CD4-positive, alpha-beta memory T cell (primary cell): Measurements from ENCODE around the gene ZC3HAV1L. TPM values are rescaled to one million over a fixed set of nuclear protein-coding genes. Genes with fewer than 3 reads are reported as not detected.
A peak's percentile ranks its signal among the peaks of the same experiment; 100 is the strongest.
"Not testable (repeated sequence)": the region's sequence is repeated elsewhere in the genome, so short reads cannot be mapped to it uniquely, and the experiment has no call there.

Experiments
- CTCF ChIA-PET: fragments of 350-600 bp; sonication (Branson Sonifier 250); formaldehyde crosslinking; loops from one replicate; lab custom pipeline; 2021; ENCODE audit warnings: inconsistent platforms; ENCODE audit not compliant: partially characterized antibody; lab: Charles Lee
- POLR2A ChIA-PET: fragments of 350-600 bp; sonication (Branson Sonifier 250); formaldehyde crosslinking; loops from one replicate; lab custom pipeline; 2021; ENCODE audit not compliant: partially characterized antibody; lab: Charles Lee
- DNase-seq, 5 donors: peaks; one replicate each; pipeline versions ENCODE4 v3.0.0 to v3.0.0-alpha.2; 2020 to 2022; ENCODE audit warnings: mixed read lengths in 1 of 5
- H3K27ac ChIP-seq: one replicate; pipeline ENCODE4 v1.7.0; 2013; ENCODE audit warnings: low read depth, low read length
- H3K27me3 ChIP-seq: 2 replicates; pipeline ENCODE4 v1.7.0; 2013; ENCODE audit warnings: mild to moderate bottlenecking, low read length, moderate library complexity; ENCODE audit not compliant: insufficient read depth
- H3K36me3 ChIP-seq: 2 replicates; pipeline ENCODE4 v1.7.0; 2013; ENCODE audit warnings: mild to moderate bottlenecking, low read length, moderate library complexity; ENCODE audit not compliant: insufficient read depth
- H3K4me1 ChIP-seq: 2 replicates; pipeline ENCODE4 v1.7.0; 2013; ENCODE audit warnings: mild to moderate bottlenecking, low read length, moderate library complexity; ENCODE audit not compliant: insufficient read depth
- H3K4me3 ChIP-seq, 2 donors: one replicate each; pipeline ENCODE4 v1.7.0; 2013; ENCODE audit warnings: low read length in 2 of 2, mild to moderate bottlenecking in 1 of 2
- H3K9me3 ChIP-seq, 2 donors: one replicate each; pipeline ENCODE4 v1.7.0; 2013; ENCODE audit warnings: low read length in 2 of 2, control low read depth in 1 of 2; ENCODE audit not compliant: control insufficient read depth in 1 of 2
- H3K27ac Mint-ChIP-seq, 7 donors: one replicate each; pipeline ENCODE4 v1.8.0; 2020 to 2021; ENCODE audit warnings: mixed read lengths in 7 of 7, mild to moderate bottlenecking in 6 of 7, inconsistent platforms in 3 of 7, moderate library complexity in 3 of 7
- H3K27me3 Mint-ChIP-seq, 2 donors: one replicate each; pipeline ENCODE4 v1.8.0; 2020 to 2021; ENCODE audit warnings: mixed read lengths in 2 of 2
- H3K36me3 Mint-ChIP-seq, 2 donors: one replicate each; pipeline ENCODE4 v1.8.0; 2020 to 2021; ENCODE audit warnings: mixed read lengths in 2 of 2, inconsistent platforms in 1 of 2, mild to moderate bottlenecking in 1 of 2
- H3K4me1 Mint-ChIP-seq, 4 donors: one replicate each; pipeline ENCODE4 v1.8.0; 2020 to 2021; ENCODE audit warnings: mixed read lengths in 4 of 4, mild to moderate bottlenecking in 1 of 4
- H3K4me3 Mint-ChIP-seq, 8 donors: one replicate each; pipeline ENCODE4 v1.8.0; 2020 to 2021; ENCODE audit warnings: mixed read lengths in 8 of 8, mild to moderate bottlenecking in 7 of 8, moderate library complexity in 6 of 8, inconsistent platforms in 3 of 8
- H3K9me3 Mint-ChIP-seq, 8 donors: one replicate each; pipeline ENCODE4 v1.8.0; 2020 to 2021; ENCODE audit warnings: mixed read lengths in 8 of 8, mild to moderate bottlenecking in 5 of 8, inconsistent platforms in 3 of 8, moderate library complexity in 1 of 8
- intact Hi-C: fragments of 100-400 bp; cut with micrococcal nuclease; formaldehyde crosslinking; loops from one replicate; pipeline ENCODE4 v1.15.1; 2023
- polyA plus RNA-seq, 2 donors: library from polyadenylated mRNA; unstranded; fragments of 300-500 nt; fragmentation: Illumina TruSeq; gene quantifications; one replicate each; pipeline ENCODE4 v1.2.3, GENCODE V29; 2021
- total RNA-seq, 2 experiments: library from RNA; stranded (reverse); gene quantifications; one replicate each; pipeline ENCODE4 v1.2.3, GENCODE V29; 2021

Gene ZC3HAV1L
- total and polyA plus RNA-seq, 4 experiments from 2014 or later, result 0.37 to 4.6 (median 3.8) TPM; not detected in 1

DNA sequence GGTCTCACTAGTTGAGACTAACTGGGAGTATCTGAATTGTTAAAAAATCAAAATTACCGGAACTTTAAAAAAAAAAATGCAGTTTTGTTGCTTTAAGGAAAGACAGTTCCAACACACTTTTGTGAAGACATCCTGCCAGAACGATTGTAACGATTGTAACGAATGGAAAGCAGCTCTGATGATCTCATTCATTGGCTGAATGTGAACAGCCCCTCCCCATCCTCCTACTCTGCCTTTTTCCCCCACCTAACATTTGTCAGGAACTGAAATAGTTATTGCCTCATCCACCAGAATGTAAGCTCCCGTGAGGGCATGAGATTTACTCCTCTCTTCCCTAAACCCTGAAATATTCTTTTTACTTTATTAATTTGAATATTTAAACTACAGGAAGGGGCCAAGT lies 23.1 kb upstream of the ZC3HAV1L start:
- H3K4me1 ChIP-seq, result peaks cover 45% of the 10 kb centered on the region
- H3K27me3 ChIP-seq, result no peaks in the 10 kb centered on the region
- Mint-ChIP-seq H3K4me1 (peaks cover 36 to 50% (median 42%) of the 10 kb centered on the region in 4 donors), H3K36me3 (peaks cover 69 to 77% of the 10 kb centered on the region in 2 donors), H3K27ac (peak overlapping the region in 5 of 7 donors; percentile 10 to 86 (median 70)), H3K9me3 (no peaks in the 10 kb centered on the region), H3K27me3 (no peaks in the 10 kb centered on the region), H3K4me3 (no peak overlapping the region)
- CTCF ChIA-PET, result interaction anchor here (0.7 to 3.5 kb wide), 6 partner anchors 8 to 173 kb away, joined by 3 to 18 read pairs (median 8); no protein-coding TSS in a partner anchor
- POLR2A ChIA-PET, result interaction anchor here (1.0 to 9.3 kb wide), 6 partner anchors 9 to 46 kb away, joined by 3 to 56 read pairs (median 6); partner anchors contain the start of gene ZC3HAV1L
- H3K36me3 ChIP-seq, result peaks cover 83% of the 10 kb centered on the region
- H3K4me3 ChIP-seq, result no peak overlapping the region
- no peak overlapping the region for H3K27ac ChIP-seq
- DNase-seq, result no peak
- intact Hi-C loops, result loop anchor here (5.0 kb wide), 1 partner anchor 172 kb away; no protein-coding TSS in a partner anchor
- no peaks in the 10 kb centered on the region for H3K9me3 ChIP-seq

DNA sequence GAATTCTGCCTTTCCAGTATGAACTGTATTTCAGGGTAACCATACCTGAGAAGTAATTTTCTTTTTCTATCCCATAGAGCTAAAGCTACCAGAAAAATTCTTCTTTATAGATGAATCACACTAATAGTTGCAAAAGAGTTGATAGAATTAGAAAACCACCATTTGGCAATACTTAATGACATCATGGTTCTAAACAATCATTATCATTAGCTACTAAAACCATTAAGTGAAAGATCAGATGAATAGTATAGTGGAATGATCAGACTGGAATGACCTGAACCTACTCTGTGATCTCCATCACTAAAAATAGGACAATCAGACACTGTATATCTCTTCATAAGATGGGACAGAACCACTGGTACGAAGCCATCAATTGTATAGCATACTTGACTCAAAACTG lies 19.8 kb upstream of the ZC3HAV1L start:
- intact Hi-C loops, result loop anchor here (5.0 kb wide), 1 partner anchor 168 kb away; no protein-coding TSS in a partner anchor
- no peaks in the 10 kb centered on the region for H3K9me3 ChIP-seq
- no peaks in the 10 kb centered on the region for H3K27me3 ChIP-seq
- no peak overlapping the region for H3K4me3 Mint-ChIP-seq
- H3K27ac Mint-ChIP-seq, result peak overlapping the region in 4 of 7 donors; percentile 62 to 79 (median 68)
- H3K36me3 ChIP-seq, result peaks cover 80% of the 10 kb centered on the region
- no peak overlapping the region for H3K27ac ChIP-seq
- H3K27me3 Mint-ChIP-seq, result no peaks in the 10 kb centered on the region
- peaks cover 15% of the 10 kb centered on the region for H3K4me1 ChIP-seq
- H3K9me3 Mint-ChIP-seq, result no peaks in the 10 kb centered on the region
- H3K4me3 ChIP-seq, result no peak overlapping the region
- ChIA-PET CTCF (interaction anchor here (4.8 kb wide), 1 partner anchor 20 kb away, joined by 23 read pairs; no protein-coding TSS in a partner anchor), POLR2A (no interaction called here)
- no peak for DNase-seq
- peaks cover 61 to 74% of the 10 kb centered on the region in 2 donors for H3K36me3 Mint-ChIP-seq
- peaks cover 21 to 33% (median 27%) of the 10 kb centered on the region in 4 donors for H3K4me1 Mint-ChIP-seq

- DNase-seq, H3K4me1 ChIP-seq, H3K4me3 Mint-ChIP-seq, H3K27me3 ChIP-seq, H3K27me3 Mint-ChIP-seq, H3K27ac ChIP-seq, H3K9me3 ChIP-seq, H3K9me3 Mint-ChIP-seq, H3K4me3 ChIP-seq: not testable (repeated sequence)
- ChIA-PET POLR2A (interaction anchor here (1.0 kb wide), 1 partner anchor 9 kb away, joined by 4 read pairs; no protein-coding TSS in a partner anchor), CTCF (interaction anchor here (0.8 to 4.8 kb wide), 3 partner anchors 13 to 168 kb away, joined by 3 to 23 read pairs (median 4); no protein-coding TSS in a partner anchor)
- H3K27ac Mint-ChIP-seq, result peak overlapping the region in 5 of 7 donors; percentile 1 to 58 (median 52)
- intact Hi-C loops, result loop anchor here (5.0 kb wide), 1 partner anchor 167 kb away; no protein-coding TSS in a partner anchor
- H3K36me3 Mint-ChIP-seq, result peaks cover 61 to 77% of the 10 kb centered on the region in 2 donors
- peaks cover 80% of the 10 kb centered on the region for H3K36me3 ChIP-seq
- peaks cover 19 to 33% (median 25%) of the 10 kb centered on the region in 4 donors for H3K4me1 Mint-ChIP-seq
Observed at GRCh38 chr7:139054656-139055055, 18.8 kb upstream of the ZC3HAV1L start.

GRCh38 chr7:139054101-139054500 lies 18.3 kb upstream of the ZC3HAV1L start:
- peaks cover 81% of the 10 kb centered on the region for H3K36me3 ChIP-seq
- peak overlapping the region in 6 of 7 donors; percentile 24 to 59 (median 55) for H3K27ac Mint-ChIP-seq
- H3K36me3 Mint-ChIP-seq, result peaks cover 66 to 82% of the 10 kb centered on the region in 2 donors
- no peak overlapping the region for H3K4me3 Mint-ChIP-seq
- POLR2A ChIA-PET, result interaction anchor here (1.0 to 1.7 kb wide), 3 partner anchors 10 to 19 kb away, joined by 4 read pairs; no protein-coding TSS in a partner anchor
- H3K9me3 Mint-ChIP-seq, result peaks cover 0 to 2% (median 0%) of the 10 kb centered on the region in 8 donors
- H3K4me1 ChIP-seq, result peaks cover 5% of the 10 kb centered on the region
- CTCF ChIA-PET, result interaction anchor here (0.8 to 4.8 kb wide), 4 partner anchors 12 to 168 kb away, joined by 3 to 23 read pairs (median 4); no protein-coding TSS in a partner anchor
- no peaks in the 10 kb centered on the region for H3K27me3 ChIP-seq
- intact Hi-C loops, result no loop called here
- H3K4me1 Mint-ChIP-seq, result peaks cover 23 to 39% (median 31%) of the 10 kb centered on the region in 4 donors
- DNase-seq, result no peak
- no peaks in the 10 kb centered on the region for H3K27me3 Mint-ChIP-seq
- no peak overlapping the region for H3K27ac ChIP-seq
- no peaks in the 10 kb centered on the region for H3K9me3 ChIP-seq
- no peak overlapping the region for H3K4me3 ChIP-seq

GRCh38 chr7:139051655-139052054 lies 15.8 kb upstream of the ZC3HAV1L start:
- Mint-ChIP-seq H3K36me3 (peaks cover 69 to 85% of the 10 kb centered on the region in 2 donors), H3K9me3 (peaks cover 0 to 2% (median 0%) of the 10 kb centered on the region in 8 donors), H3K27ac (peak overlapping the region in 1 of 7 donors; percentile 72), H3K4me1 (peaks cover 26 to 52% (median 39%) of the 10 kb centered on the region in 4 donors), H3K27me3 (no peaks in the 10 kb centered on the region), H3K4me3 (no peak overlapping the region)
- no peak for DNase-seq
- intact Hi-C loops, result no loop called here
- Histone ChIP-seq H3K4me1 (peaks cover 9% of the 10 kb centered on the region), H3K27ac (no peak overlapping the region), H3K36me3 (peaks cover 88% of the 10 kb centered on the region), H3K4me3 (no peak overlapping the region), H3K9me3 (no peaks in the 10 kb centered on the region), H3K27me3 (no peaks in the 10 kb centered on the region)
- POLR2A ChIA-PET, result interaction anchor here (1.1 to 2.5 kb wide), 5 partner anchors 8 to 165 kb away, joined by 3 to 10 read pairs (median 6); no protein-coding TSS in a partner anchor
- CTCF ChIA-PET, result interaction anchor here (0.7 to 3.5 kb wide), 9 partner anchors 9 to 165 kb away, joined by 3 to 16 read pairs (median 4); no protein-coding TSS in a partner anchor

DNA sequence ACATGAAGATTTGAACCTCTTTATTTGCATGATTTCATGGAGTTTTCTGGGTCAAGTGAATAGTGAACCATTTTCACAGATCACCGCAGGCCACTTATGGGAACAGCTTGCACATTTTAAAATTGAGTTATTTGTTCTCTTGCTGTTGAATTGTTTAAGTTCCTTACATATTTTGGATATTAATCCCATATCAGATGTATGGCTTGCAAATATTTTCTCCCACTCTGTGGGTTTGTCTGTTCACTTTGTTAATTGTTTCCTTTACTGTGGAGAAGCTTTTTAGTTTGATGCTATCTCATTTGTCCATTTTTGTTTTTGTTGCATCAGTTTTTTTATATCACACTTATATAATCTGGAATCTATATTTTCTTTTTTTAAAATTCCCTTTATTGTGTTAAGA lies 14.1 kb upstream of the ZC3HAV1L start:
- Mint-ChIP-seq H3K9me3 (peaks cover 0 to 2% (median 0%) of the 10 kb centered on the region in 8 donors), H3K27me3 (no peaks in the 10 kb centered on the region), H3K4me1 (peaks cover 35 to 65% (median 48%) of the 10 kb centered on the region in 4 donors), H3K4me3 (no peak overlapping the region), H3K27ac (peak overlapping the region in 2 of 7 donors; percentile 22 to 61), H3K36me3 (peaks cover 75 to 87% of the 10 kb centered on the region in 2 donors)
- Histone ChIP-seq H3K27ac (no peak overlapping the region), H3K27me3 (no peaks in the 10 kb centered on the region), H3K4me3 (no peak overlapping the region), H3K9me3 (no peaks in the 10 kb centered on the region), H3K4me1 (peaks cover 26% of the 10 kb centered on the region), H3K36me3 (peaks cover 85% of the 10 kb centered on the region)
- intact Hi-C loops, result no loop called here
- POLR2A ChIA-PET, result interaction anchor here (0.7 to 2.5 kb wide), 7 partner anchors 9 to 163 kb away, joined by 3 to 10 read pairs (median 4); no protein-coding TSS in a partner anchor
- CTCF ChIA-PET, result interaction anchor here (1.7 to 3.5 kb wide), 6 partner anchors 10 to 55 kb away, joined by 3 to 16 read pairs (median 8); no protein-coding TSS in a partner anchor
- DNase-seq, result no peak

GRCh38 chr7:139049111-139049510 lies 13.3 kb upstream of the ZC3HAV1L start:
- H3K4me3 ChIP-seq, result no peak overlapping the region
- H3K4me1 Mint-ChIP-seq, result peaks cover 41 to 73% (median 54%) of the 10 kb centered on the region in 4 donors
- no peak for DNase-seq
- ChIA-PET CTCF (interaction anchor here (2.0 to 3.5 kb wide), 4 partner anchors 11 to 32 kb away, joined by 7 to 16 read pairs (median 12); no protein-coding TSS in a partner anchor), POLR2A (interaction anchor here (0.5 to 4.8 kb wide), 5 partner anchors 10 to 56 kb away, joined by 3 to 29 read pairs (median 4); partner anchors contain the start of gene ZC3HAV1L)
- H3K27ac Mint-ChIP-seq, result peak overlapping the region in 4 of 7 donors; percentile 9 to 81 (median 63)
- peaks cover 0 to 2% (median 0%) of the 10 kb centered on the region in 8 donors for H3K9me3 Mint-ChIP-seq
- H3K4me3 Mint-ChIP-seq, result peak overlapping the region in 1 of 8 donors; percentile 2
- peaks cover 78 to 86% of the 10 kb centered on the region in 2 donors for H3K36me3 Mint-ChIP-seq
- no peaks in the 10 kb centered on the region for H3K27me3 ChIP-seq
- no peak overlapping the region for H3K27ac ChIP-seq
- intact Hi-C loops, result no loop called here
- H3K36me3 ChIP-seq, result peaks cover 77% of the 10 kb centered on the region
- peaks cover 34% of the 10 kb centered on the region for H3K4me1 ChIP-seq
- H3K27me3 Mint-ChIP-seq, result no peaks in the 10 kb centered on the region
- no peaks in the 10 kb centered on the region for H3K9me3 ChIP-seq
